Endothelial cell of umbilical vein (primary cell): ENCODE results near the gene HOXA3. TPM values are rescaled to one million over a fixed set of nuclear protein-coding genes. Genes with fewer than 3 reads are reported as not detected.
A peak's percentile ranks its signal among the peaks of the same experiment; 100 is the strongest.

Experiments used
- BruUV-seq: library from RNA; stranded (reverse); fragments of 400-500 nt; replicated peaks from 2 replicates; lab custom pipeline; 2021; lab: Mats Ljungman, UMichigan
- CTCF ChIA-PET: fragments of 300-600, 350-600 bp; sonication (Branson Sonifier 250); formaldehyde crosslinking; loops from one replicate; lab custom pipeline; 2021; ENCODE audit warnings: antibody characterized with exemption, inconsistent platforms; lab: Charles Lee
- POLR2A ChIA-PET: fragments of 300-600, 350-600 bp; sonication (Branson Sonifier 250); formaldehyde crosslinking; loops from one replicate; lab custom pipeline; 2021; ENCODE audit warnings: antibody characterized with exemption, inconsistent platforms; lab: Charles Lee
- DNase-seq: peaks from one replicate; pipeline ENCODE4 v3.0.0-alpha.2; 2011; ENCODE audit warnings: low read depth, low spot score
- FAIRE-seq: peaks from 2 replicates; lab custom pipeline; 2011; peaks lifted over from hg19 to GRCh38; lab: Jason Lieb, UNC
- H2AFZ ChIP-seq: 2 replicates; pipeline ENCODE4 v1.6.0; 2012; ENCODE audit warnings: low read depth, low read length, control low read depth, inconsistent platforms
- H3K27ac ChIP-seq: 2 replicates; pipeline ENCODE4 v1.5.1; 2011; ENCODE audit warnings: low read depth, mild to moderate bottlenecking, control low read depth, low read length, moderate library complexity; ENCODE audit not compliant: insufficient read depth
- H3K27me3 ChIP-seq, 2 experiments: 2 replicates each; pipeline versions ENCODE4 v1.6.0 to v1.6.1; 2011; ENCODE audit warnings: low read length in 2 of 2, mixed read lengths in 1 of 2; ENCODE audit not compliant: control insufficient read depth in 2 of 2, insufficient read depth in 2 of 2
- H3K36me3 ChIP-seq, 2 experiments: 2 replicates in 1 of 2; 3 replicates in 1 of 2; pipeline ENCODE4 v1.5.1; 2011; ENCODE audit warnings: low read length in 2 of 2, mild to moderate bottlenecking in 1 of 2, moderate library complexity in 1 of 2; ENCODE audit not compliant: control insufficient read depth in 2 of 2, insufficient read depth in 2 of 2; ENCODE audit errors: extremely low read depth in 1 of 2
- H3K4me1 ChIP-seq: 3 replicates; pipeline ENCODE4 v1.5.1; 2011; ENCODE audit warnings: mild to moderate bottlenecking, low read length; ENCODE audit not compliant: control insufficient read depth, insufficient read depth; ENCODE audit errors: extremely low read depth
- H3K4me2 ChIP-seq: 2 replicates; pipeline ENCODE4 v1.6.1; 2011; ENCODE audit warnings: low read length, control low read depth, mixed read lengths; ENCODE audit not compliant: insufficient read depth
- H3K4me3 ChIP-seq, 3 experiments: fragments of 200-600 bp in 1 of 3; sonication (generic), shearing (Covaris generic) in 1 of 3; replicated peaks in 1 of 3; 2 replicates each; pipeline ENCODE4 v1.5.1; 2011 to 2016; ENCODE audit warnings: control low read depth in 3 of 3, low read length in 3 of 3, mild to moderate bottlenecking in 2 of 3, inconsistent platforms in 1 of 3, low read depth in 1 of 3, moderate library complexity in 1 of 3; ENCODE audit not compliant: insufficient read depth in 1 of 3
- H3K79me2 ChIP-seq: 2 replicates; pipeline ENCODE4 v1.6.0; 2012; ENCODE audit warnings: low read length, inconsistent platforms; ENCODE audit not compliant: control insufficient read depth, insufficient read depth
- H3K9ac ChIP-seq: replicated peaks from 2 replicates; pipeline ENCODE3; 2011; ENCODE audit warnings: low read length, control low read depth; ENCODE audit not compliant: insufficient read depth; ENCODE audit errors: extremely low read depth
- H3K9me1 ChIP-seq: replicated peaks from 3 replicates; pipeline ENCODE4 v1.6.0; 2011; ENCODE audit warnings: mild to moderate bottlenecking, low read length; ENCODE audit not compliant: control insufficient read depth, insufficient read depth; ENCODE audit errors: extremely low read depth
- H3K9me3 ChIP-seq: replicated peaks from 2 replicates; pipeline ENCODE4 v1.5.1; 2012; ENCODE audit warnings: low read length, inconsistent platforms; ENCODE audit not compliant: control insufficient read depth, insufficient read depth
- H4K20me1 ChIP-seq: replicated peaks from 2 replicates; pipeline ENCODE3; 2011; ENCODE audit warnings: mild to moderate bottlenecking, low read length; ENCODE audit not compliant: control insufficient read depth, insufficient read depth; ENCODE audit errors: extremely low read depth
- CTCF ChIP-seq, 2 donors: IDR thresholded peaks; 1 replicate in 1 of 2; 2 replicates in 1 of 2; pipeline ENCODE4 v1.5.1; 2011; ENCODE audit warnings: low read length in 2 of 2, mild to moderate bottlenecking in 2 of 2, moderate library complexity in 2 of 2, control low read depth in 1 of 2, inconsistent platforms in 1 of 2, low read depth in 1 of 2; ENCODE audit not compliant: insufficient read depth in 1 of 2; ENCODE audit errors: extremely low read depth in 1 of 2
- EZH2 ChIP-seq: IDR thresholded peaks from 2 replicates; pipeline ENCODE4 v1.6.1; 2012; ENCODE audit warnings: borderline replicate concordance, low read depth, mild to moderate bottlenecking, moderate library complexity, low read length, inconsistent platforms; ENCODE audit not compliant: severe bottlenecking
- FOS ChIP-seq: IDR thresholded peaks from 2 replicates; pipeline ENCODE4 v1.6.1; 2011; ENCODE audit warnings: mild to moderate bottlenecking, low read length, moderate library complexity, borderline replicate concordance; ENCODE audit not compliant: insufficient read depth
- GATA2 ChIP-seq: IDR thresholded peaks from 2 replicates; pipeline ENCODE4 v1.7.0; 2011; ENCODE audit warnings: low read depth, mild to moderate bottlenecking, moderate library complexity, mixed read lengths, low read length; ENCODE audit not compliant: insufficient read length, insufficient read depth
- JUN ChIP-seq: IDR thresholded peaks from 2 replicates; pipeline ENCODE4 v1.6.1; 2011; ENCODE audit warnings: borderline replicate concordance, low read depth; ENCODE audit not compliant: insufficient read length, insufficient read depth
- MAX ChIP-seq: IDR thresholded peaks from 2 replicates; pipeline ENCODE4 v1.6.1; 2011; ENCODE audit not compliant: insufficient read depth, insufficient read length
- MYC ChIP-seq: IDR thresholded peaks from one replicate; pipeline ENCODE4 v1.6.1; 2011; ENCODE audit warnings: mild to moderate bottlenecking, low read depth, low read length
- POLR2A ChIP-seq: IDR thresholded peaks from 2 replicates; pipeline ENCODE4 v1.6.1; 2012; ENCODE audit warnings: low read depth, mild to moderate bottlenecking, control low read depth, low read length
- POLR2AphosphoS5 ChIP-seq: IDR thresholded peaks from 2 replicates; pipeline ENCODE4 v1.6.1; 2012; ENCODE audit warnings: low read depth, mild to moderate bottlenecking, control low read depth, low read length, moderate library complexity; ENCODE audit not compliant: insufficient read depth
- dilution Hi-C: fragments of 300-500 bp; cut with MboI; formaldehyde crosslinking; loops from one replicate; pipeline ENCODE4 v1.15.0; 2019; ENCODE audit warnings: low sequenced_read_pairs; ENCODE audit not compliant: extremely low pct_ligation_motif_present
- intact Hi-C: fragments of 100-400 bp; cut with micrococcal nuclease; formaldehyde crosslinking; loops from one replicate; pipeline ENCODE4 v1.10.0; 2022
- polyA plus RNA-seq, 4 experiments: library from polyadenylated mRNA; depleted of rRNA in 3 of 4; stranded (reverse) in 3 of 4; unstranded in 1 of 4; fragments of >200 nt; gene quantifications; 2 replicates each; pipeline versions ENCODE4 v1.2.1 to v1.2.3, GENCODE V29; 2011 to 2012; ENCODE audit warnings: missing spikeins in 1 of 4
- total RNA-seq: library from RNA; stranded (reverse); gene quantifications from 2 replicates; pipeline ENCODE4 v1.2.3, GENCODE V29; 2021

Gene HOXA3
- total and polyA plus RNA-seq, 2 donors (not counting 3 experiments of a cell fraction or from before 2014, with no cell fraction given) = 4.7 to 14.0 TPM

- H3K4me2 ChIP-seq = peak overlapping the region; percentile 98
- H3K36me3 ChIP-seq = no peaks in the 10 kb centered on the region
- H3K9me3 ChIP-seq = no peaks in the 10 kb centered on the region
- peak overlapping the region in 2 of 3 experiments; percentile 34 to 94 for H3K4me3 ChIP-seq
- ChIA-PET POLR2A (interaction anchor here (2.1 to 2.5 kb wide), 2 partner anchors 10 to 23 kb away, joined by 7 to 8 read pairs; partner anchors contain the start of genes HOXA11 and HOXA3), CTCF (interaction anchor here (1.0 to 8.0 kb wide), 4 partner anchors 9 to 23 kb away, joined by 3 to 81 read pairs (median 28); partner anchors contain the start of genes HOXA11 and HOXA3)
- H3K4me1 ChIP-seq = peaks cover 61% of the 10 kb centered on the region
- peak overlapping the region; percentile 95 for H3K9ac ChIP-seq
- BruUV-seq = no TSS peak
- FAIRE-seq (peak; percentile 28), DNase-seq (peak; percentile 70)
- H3K9me1 ChIP-seq = no peaks in the 10 kb centered on the region
- H2AFZ ChIP-seq = no peak overlapping the region
- H4K20me1 ChIP-seq = no peaks in the 10 kb centered on the region
- intact Hi-C loops (loop anchor here (1.0 kb wide), 1 partner anchor 10 kb away; the partner anchor contains the start of gene HOXA9), dilution Hi-C loops (loop anchor here (25.0 kb wide), 1 partner anchor 988 kb away; no protein-coding TSS in a partner anchor)
- no peak for TF ChIP-seq CTCF (IDR thresholded peaks at IDR 0.05; ENCODE audit: extremely low read depth in 1 of 2, insufficient read depth in 1 of 2, low read depth in 1 of 2, low read length in 2 of 2)
- no peak for TF ChIP-seq GATA2
- TF ChIP-seq JUN = no peak
- no peak for TF ChIP-seq POLR2A
- TF ChIP-seq POLR2AphosphoS5 = no peak
- TF ChIP-seq MYC = no peak
- TF ChIP-seq FOS = no peak
- TF ChIP-seq MAX = no peak
- no peak for TF ChIP-seq EZH2
- H3K27me3 ChIP-seq = no peaks in the 10 kb centered on the region
- H3K27ac ChIP-seq = peak overlapping the region; percentile 96
- peaks cover 96% of the 10 kb centered on the region for H3K79me2 ChIP-seq
These were observed 22.7 kb upstream of the HOXA3 start for GRCh38 chr7:27174874-27175625.
